ENCODE results near the gene RABGAP1L.

RABGAP1L gene

GRCh38 chr1:174900317-174900716, 741.0 kb downstream of the RABGAP1L start:
- no peak for DNase-seq

- DNase-seq, result no peak
Measured at GRCh38 chr1:174902531-174903099, 743.3 kb downstream of the RABGAP1L start.

- DNase-seq, result no peak
Measured at GRCh38 chr1:174911606-174912005, 752.3 kb downstream of the RABGAP1L start.

DNA sequence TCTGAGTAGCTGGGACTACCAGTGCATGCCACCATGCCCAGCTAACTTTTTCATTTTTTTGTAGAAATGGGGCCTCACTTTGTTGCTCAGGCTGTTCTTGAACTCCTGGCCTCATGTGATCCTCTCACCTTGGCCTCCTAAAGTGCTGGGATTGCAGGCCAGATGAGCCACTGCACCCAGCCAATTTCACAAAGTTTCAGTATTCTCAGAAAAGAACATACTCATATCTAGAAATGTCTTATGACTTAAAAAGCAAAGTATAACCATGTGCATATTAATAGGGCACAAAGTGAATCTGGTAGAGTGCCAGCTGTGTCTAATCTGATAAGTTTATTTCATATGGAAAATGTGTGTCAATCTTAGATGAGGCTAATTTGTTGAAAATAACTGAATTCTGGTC, 752.9 kb downstream of the RABGAP1L start:
- no peak for DNase-seq

- DNase-seq, result no peak
Measured at GRCh38 chr1:174913225-174913903, 754.0 kb downstream of the RABGAP1L start.

DNA sequence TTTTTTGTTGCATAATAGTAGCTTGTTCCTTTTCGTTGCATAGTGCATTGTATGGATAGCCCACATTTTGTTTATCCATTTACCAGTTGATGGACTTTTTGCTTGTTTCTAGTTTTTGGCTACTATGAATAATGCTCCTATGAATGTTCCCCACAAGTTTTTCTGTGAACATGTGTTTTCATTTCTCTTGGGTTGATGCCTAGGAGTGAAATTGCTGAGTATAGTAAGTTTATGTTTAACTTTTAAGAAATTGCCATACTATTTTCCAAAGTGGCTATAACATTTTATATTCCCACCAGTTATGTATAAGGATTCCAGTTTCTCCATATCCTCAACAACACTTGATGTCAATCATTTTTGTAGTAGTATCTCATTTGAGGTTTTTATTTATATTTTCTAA, 755.7 kb downstream of the RABGAP1L start:
- DNase-seq, result no peak

GRCh38 chr1:174916846-174917245, 757.5 kb downstream of the RABGAP1L start:
- no peak for DNase-seq

DNA sequence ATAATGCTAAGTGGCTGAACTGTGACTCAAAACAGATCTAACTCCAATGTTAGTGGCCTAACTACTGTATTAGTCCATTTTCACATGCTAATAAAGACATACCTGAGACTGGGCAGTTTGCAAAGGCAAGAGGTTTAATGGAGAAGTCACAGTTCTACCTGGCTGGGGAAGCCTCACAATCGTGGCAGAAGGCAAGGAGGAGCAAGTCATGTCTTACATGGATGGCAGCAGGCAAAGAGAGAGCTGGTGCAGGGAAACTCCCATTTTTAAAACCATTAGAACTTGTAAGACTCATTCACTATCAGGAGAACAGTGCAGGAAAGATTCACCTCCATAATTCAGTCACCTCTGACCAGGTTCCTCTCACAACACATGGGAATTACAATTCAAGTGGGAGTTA, 760.8 kb downstream of the RABGAP1L start:
- no peak for DNase-seq

DNA sequence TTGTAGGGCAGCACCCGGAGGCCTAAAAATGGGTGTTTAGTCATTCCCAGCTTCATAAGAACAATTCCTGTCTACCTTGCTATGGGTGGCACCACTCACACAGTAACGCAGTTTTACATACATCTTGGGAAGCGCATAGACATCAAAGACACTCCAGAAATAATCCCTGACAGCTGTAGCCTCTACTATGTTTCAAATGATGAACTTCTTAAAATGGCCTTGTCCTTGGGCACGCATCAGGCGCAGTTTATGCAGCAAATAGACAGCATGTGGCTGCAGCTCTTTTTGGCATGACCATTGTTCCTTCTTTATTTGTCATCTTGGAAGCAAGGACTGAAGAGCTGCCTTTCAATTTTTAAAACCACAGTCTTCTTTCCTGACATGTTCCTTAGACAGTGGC, 762.8 kb downstream of the RABGAP1L start:
- DNase-seq, result no peak

- no peak for DNase-seq
Measured at GRCh38 chr1:174923820-174924219, 764.5 kb downstream of the RABGAP1L start.

GRCh38 chr1:174928541-174928940, 769.2 kb downstream of the RABGAP1L start:
- no peak for DNase-seq

- no peak for DNase-seq
Measured at GRCh38 chr1:174931214-174931613, 771.9 kb downstream of the RABGAP1L start.

DNA sequence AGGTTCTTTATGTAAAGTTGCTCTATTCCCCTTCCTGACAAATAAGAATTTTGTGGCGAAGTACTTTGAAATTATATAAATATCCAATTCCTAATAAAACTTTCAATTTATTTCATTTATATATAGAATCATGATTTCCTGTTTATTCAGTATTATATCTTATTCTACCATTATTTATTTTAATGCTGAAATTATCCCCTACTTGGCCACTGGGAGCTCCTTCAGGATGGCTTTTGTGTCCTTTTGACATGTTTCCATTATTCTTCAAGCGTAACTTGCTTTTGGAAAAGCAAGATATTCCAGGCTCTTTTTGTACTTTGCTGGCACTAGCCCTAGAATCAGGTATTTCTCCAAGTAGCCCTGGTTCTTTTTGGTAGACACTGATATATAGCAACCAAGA, 773.3 kb downstream of the RABGAP1L start:
- no peak for DNase-seq

- DNase-seq, result no peak
Measured at GRCh38 chr1:174935961-174936727, 776.8 kb downstream of the RABGAP1L start.

GRCh38 chr1:174938281-174939007, 779.1 kb downstream of the RABGAP1L start:
- DNase-seq, result no peak

GRCh38 chr1:174939775-174940545, 780.6 kb downstream of the RABGAP1L start:
- no peak for DNase-seq

DNA sequence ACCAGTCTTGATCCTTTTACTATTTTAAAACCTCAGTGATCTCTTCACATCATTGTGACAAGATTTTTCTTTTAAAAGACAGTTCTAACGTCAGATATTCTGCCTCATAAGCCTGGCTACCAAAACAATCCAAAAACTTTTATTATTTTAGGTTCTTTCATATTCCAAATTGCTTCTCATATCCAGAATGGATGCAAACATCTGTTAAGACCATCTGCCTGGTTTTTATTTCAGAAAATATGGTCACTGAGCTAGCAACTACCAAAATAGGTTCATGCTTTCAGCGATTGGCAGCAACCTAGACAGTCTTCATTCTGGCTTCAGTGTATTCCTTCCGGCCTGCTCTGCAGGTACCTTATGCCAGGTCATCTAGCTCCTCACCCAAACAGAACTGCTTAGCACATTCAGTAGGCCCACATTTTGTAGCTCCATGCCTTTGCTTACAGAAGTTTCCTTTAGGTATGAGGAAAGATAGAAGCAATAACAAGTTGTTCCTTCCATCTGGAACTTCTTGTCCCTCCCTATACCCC, 781.4 kb downstream of the RABGAP1L start:
- no peak for DNase-seq

- no peak for DNase-seq
Measured at GRCh38 chr1:174942547-174943255, 783.4 kb downstream of the RABGAP1L start.

GRCh38 chr1:174946031-174946430, 786.7 kb downstream of the RABGAP1L start:
- DNase-seq, result no peak

- DNase-seq, result no peak
Measured at GRCh38 chr1:174949061-174949460, 789.7 kb downstream of the RABGAP1L start.

- no peak for DNase-seq
Measured at GRCh38 chr1:174949645-174950044, 790.3 kb downstream of the RABGAP1L start.
